ENCODE results near the gene LETM1.
"Not testable (repeated sequence)": the region's sequence is repeated elsewhere in the genome, so short reads cannot be mapped to it uniquely, and the experiment has no call there.

DNA sequence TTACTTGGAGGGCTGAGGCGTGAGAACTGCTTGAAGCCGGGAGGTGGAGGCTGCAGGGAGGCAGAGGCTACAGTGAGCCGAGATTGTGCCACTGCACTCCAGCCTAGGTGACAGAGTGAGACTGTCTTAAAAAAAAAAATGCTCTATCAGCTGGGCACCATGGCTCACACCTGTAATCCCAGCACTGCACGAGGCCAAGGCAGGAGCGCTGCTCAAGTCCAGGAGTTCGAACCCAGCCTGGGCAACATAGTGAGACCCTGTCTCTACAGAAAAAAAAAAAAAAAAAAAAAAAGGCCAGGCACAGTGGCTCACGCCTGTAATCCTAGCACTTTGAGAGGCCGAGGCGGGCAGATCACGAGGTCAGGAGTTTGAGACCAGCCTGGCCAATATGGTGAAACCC is 11.3 kb downstream of the LETM1 start:
- TF ChIP-seq, protein P1, sequence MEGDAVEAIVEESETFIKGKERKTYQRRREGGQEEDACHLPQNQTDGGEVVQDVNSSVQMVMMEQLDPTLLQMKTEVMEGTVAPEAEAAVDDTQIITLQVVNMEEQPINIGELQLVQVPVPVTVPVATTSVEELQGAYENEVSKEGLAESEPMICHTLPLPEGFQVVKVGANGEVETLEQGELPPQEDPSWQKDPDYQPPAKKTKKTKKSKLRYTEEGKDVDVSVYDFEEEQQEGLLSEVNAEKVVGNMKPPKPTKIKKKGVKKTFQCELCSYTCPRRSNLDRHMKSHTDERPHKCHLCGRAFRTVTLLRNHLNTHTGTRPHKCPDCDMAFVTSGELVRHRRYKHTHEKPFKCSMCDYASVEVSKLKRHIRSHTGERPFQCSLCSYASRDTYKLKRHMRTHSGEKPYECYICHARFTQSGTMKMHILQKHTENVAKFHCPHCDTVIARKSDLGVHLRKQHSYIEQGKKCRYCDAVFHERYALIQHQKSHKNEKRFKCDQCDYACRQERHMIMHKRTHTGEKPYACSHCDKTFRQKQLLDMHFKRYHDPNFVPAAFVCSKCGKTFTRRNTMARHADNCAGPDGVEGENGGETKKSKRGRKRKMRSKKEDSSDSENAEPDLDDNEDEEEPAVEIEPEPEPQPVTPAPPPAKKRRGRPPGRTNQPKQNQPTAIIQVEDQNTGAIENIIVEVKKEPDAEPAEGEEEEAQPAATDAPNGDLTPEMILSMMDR (IDR thresholded peaks at IDR 0.05): not testable (repeated sequence)
- TF ChIP-seq EP300 (IDR thresholded peaks at IDR 0.05): not testable (repeated sequence)

All from stomach (tissue), 4 donors.